ENCODE data around the gene ARL10. TPM values are rescaled to one million over a fixed set of nuclear protein-coding genes. Genes with fewer than 3 reads are reported as not detected.

ARL10 gene
- total RNA-seq, 1 donor from 2014 or later: 33.7 TPM

- H3K4me3 Mint-ChIP-seq (ENCODE audit: unreplicated experiment): no peak overlapping the region
Observed at GRCh38 chr5:176334031-176334770, 31.1 kb upstream of the ARL10 start.

DNA sequence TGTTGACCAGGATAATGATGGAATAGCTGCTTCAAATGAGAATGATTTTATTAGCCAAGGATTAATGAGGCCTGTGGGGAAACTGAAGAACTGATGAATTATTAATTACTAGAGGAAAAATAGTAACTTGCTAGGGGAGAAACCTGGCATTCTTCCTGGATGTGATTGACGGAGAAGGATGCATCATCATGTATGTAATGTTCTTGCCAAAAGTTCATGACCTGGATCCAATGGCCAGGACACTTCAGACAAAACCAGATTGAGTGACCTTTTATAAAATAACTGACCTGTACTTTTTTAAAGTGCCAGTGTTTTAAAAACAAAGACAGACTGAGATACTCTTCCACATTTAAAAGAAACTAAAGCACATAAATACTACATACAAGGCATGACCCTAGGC is 27.4 kb upstream of the ARL10 start:
- no peaks in the 10 kb centered on the region for H3K27me3 Mint-ChIP-seq (ENCODE audit: low read depth)
- no peaks in the 10 kb centered on the region for H3K4me1 Mint-ChIP-seq (ENCODE audit: low read depth)
- H3K27ac Mint-ChIP-seq (ENCODE audit: unreplicated experiment): no peak overlapping the region
- no peak for TF ChIP-seq CTCF (IDR thresholded peaks at IDR 0.05)
- H3K9me3 Mint-ChIP-seq (ENCODE audit: low read depth): peaks cover 6% of the 10 kb centered on the region
- DNase-seq (ENCODE audit: low spot score): no peak
- peaks cover 22% of the 10 kb centered on the region for H3K36me3 Mint-ChIP-seq (ENCODE audit: low read depth)
- no peak overlapping the region for H3K4me3 Mint-ChIP-seq (ENCODE audit: unreplicated experiment)

More at GRCh38 chr5:176334031-176334770, 31.1 kb upstream of the ARL10 start:
- Mint-ChIP-seq H3K9me3 (ENCODE audit: low read depth) (peaks cover 6% of the 10 kb centered on the region), H3K36me3 (ENCODE audit: low read depth) (peaks cover 25% of the 10 kb centered on the region), H3K4me1 (ENCODE audit: low read depth) (no peaks in the 10 kb centered on the region), H3K27me3 (ENCODE audit: low read depth) (no peaks in the 10 kb centered on the region), H3K27ac (ENCODE audit: unreplicated experiment) (no peak overlapping the region)
- TF ChIP-seq CTCF (IDR thresholded peaks at IDR 0.05): no peak
- DNase-seq (ENCODE audit: low spot score): no peak

- no peaks in the 10 kb centered on the region for H3K9me3 Mint-ChIP-seq (ENCODE audit: low read depth)
- no peak for TF ChIP-seq CTCF (IDR thresholded peaks at IDR 0.05)
- peaks cover 17% of the 10 kb centered on the region for H3K36me3 Mint-ChIP-seq (ENCODE audit: low read depth)
- H3K27ac Mint-ChIP-seq (ENCODE audit: unreplicated experiment): no peak overlapping the region
- no peak overlapping the region for H3K4me3 Mint-ChIP-seq (ENCODE audit: unreplicated experiment)
- H3K27me3 Mint-ChIP-seq (ENCODE audit: low read depth): no peaks in the 10 kb centered on the region
- no peak for DNase-seq (ENCODE audit: low spot score)
- H3K4me1 Mint-ChIP-seq (ENCODE audit: low read depth): no peaks in the 10 kb centered on the region
Observed at GRCh38 chr5:176339304-176339703, 26.0 kb upstream of the ARL10 start.

DNA sequence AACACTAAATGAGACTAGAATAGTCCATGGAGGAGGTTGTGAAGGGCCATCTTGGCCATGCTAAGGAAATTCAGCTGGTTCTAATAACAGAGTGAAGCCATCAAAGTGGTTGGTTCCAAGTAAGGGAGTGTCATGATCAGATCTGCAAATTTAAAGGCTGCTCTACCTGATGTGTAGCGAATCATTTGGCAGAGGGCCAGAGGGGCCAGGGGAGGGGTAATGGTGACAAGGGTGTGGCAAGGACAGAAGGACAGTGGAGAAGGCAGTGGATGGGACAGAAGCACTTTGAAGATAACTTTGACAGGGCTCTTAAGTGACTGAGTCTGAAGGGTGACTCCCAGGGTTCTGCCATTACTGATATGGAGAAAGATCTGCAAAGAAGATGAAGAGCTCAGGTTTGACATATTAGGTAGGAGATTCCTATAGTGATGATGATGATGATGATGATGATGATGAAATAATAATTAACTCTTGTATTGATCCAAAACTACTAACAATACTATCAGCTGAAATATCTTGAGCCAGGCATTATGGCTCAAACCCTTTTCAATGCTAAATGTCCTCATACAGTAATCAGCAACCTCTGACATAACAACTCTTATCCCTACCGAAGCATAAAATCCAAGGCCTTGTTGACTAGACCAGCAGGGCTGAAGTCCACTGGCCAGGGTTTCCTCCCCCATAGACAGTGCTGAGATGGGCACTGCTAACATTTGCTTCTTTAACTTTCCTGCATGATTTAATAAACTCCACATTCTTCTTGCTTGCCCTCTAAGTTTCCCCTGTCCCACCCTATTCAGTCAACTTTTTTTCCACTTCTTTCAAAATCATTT is 23.7 kb upstream of the ARL10 start:
- H3K4me1 Mint-ChIP-seq (ENCODE audit: low read depth): no peaks in the 10 kb centered on the region
- peaks cover 17% of the 10 kb centered on the region for H3K36me3 Mint-ChIP-seq (ENCODE audit: low read depth)
- no peaks in the 10 kb centered on the region for H3K27me3 Mint-ChIP-seq (ENCODE audit: low read depth)
- no peak for DNase-seq (ENCODE audit: low spot score)
- no peak for TF ChIP-seq CTCF (IDR thresholded peaks at IDR 0.05)
- H3K4me3 Mint-ChIP-seq (ENCODE audit: unreplicated experiment): no peak overlapping the region
- H3K27ac Mint-ChIP-seq (ENCODE audit: unreplicated experiment): peak overlapping the region; percentile 60
- no peaks in the 10 kb centered on the region for H3K9me3 Mint-ChIP-seq (ENCODE audit: low read depth)

DNA sequence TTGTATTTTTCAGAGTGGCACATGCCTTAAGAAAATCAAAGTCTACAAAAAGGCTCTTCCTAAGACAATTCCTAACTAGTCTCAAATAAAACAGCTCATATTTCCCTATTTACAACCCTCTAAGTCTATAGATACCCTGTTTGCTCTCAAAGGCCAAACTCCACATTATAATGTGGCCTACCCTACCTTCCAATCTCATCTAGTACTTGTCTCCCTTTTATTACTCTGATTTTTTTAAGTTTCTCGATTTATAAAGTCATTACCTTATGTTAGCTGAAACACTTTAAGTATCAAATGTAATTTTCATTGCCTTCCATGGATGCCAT is 23.2 kb upstream of the ARL10 start:
- H3K27ac Mint-ChIP-seq (ENCODE audit: unreplicated experiment): no peak overlapping the region
- DNase-seq (ENCODE audit: low spot score): no peak
- H3K36me3 Mint-ChIP-seq (ENCODE audit: low read depth): peaks cover 13% of the 10 kb centered on the region
- H3K4me1 Mint-ChIP-seq (ENCODE audit: low read depth): no peaks in the 10 kb centered on the region
- H3K4me3 Mint-ChIP-seq (ENCODE audit: unreplicated experiment): no peak overlapping the region
- TF ChIP-seq CTCF (IDR thresholded peaks at IDR 0.05): no peak
- no peaks in the 10 kb centered on the region for H3K27me3 Mint-ChIP-seq (ENCODE audit: low read depth)
- H3K9me3 Mint-ChIP-seq (ENCODE audit: low read depth): no peaks in the 10 kb centered on the region

All from chondrocyte (in vitro differentiated cells).